Measurements from ENCODE around the gene FSD2. TPM values are rescaled to one million over a fixed set of nuclear protein-coding genes. Genes with fewer than 3 reads are reported as not detected.

The FSD2 gene
- total RNA-seq, 1 experiment from 2014 or later = not detected

DNA sequence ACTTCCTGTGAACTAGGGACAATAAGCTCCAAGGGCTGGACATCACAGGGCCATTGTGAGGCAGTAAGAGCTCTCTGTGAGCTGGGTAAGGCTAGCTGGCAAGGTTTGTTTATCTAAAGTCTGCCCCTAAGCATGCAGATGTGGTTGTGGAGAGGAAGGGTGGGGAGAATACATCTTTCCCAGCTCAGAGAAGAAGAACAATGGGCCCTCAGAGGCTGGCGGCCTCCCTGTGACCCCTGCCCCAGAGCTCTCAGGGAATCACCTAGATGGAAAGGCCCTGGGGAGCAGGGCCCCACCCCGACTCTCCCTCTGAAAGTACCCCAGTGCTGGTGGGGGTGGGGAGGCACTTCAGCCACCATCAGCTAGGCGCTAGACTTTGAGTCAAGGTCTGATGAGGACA, 91.9 kb downstream of the FSD2 start:
- Histone ChIP-seq H2AFZ (ENCODE audit: low read length) (no peak overlapping the region), H3K4me2 (ENCODE audit: low read length) (no peak overlapping the region), H3K4me3 (ENCODE audit: low read length) (no peak overlapping the region), H3F3A (ENCODE audit: low read length, unreplicated experiment) (no peaks in the 10 kb centered on the region), H3K79me2 (ENCODE audit: low read length) (no peaks in the 10 kb centered on the region), H3K27ac (ENCODE audit: low read length) (no peak overlapping the region), H3K9me3 (ENCODE audit: low read length) (no peaks in the 10 kb centered on the region), H3K4me1 (ENCODE audit: insufficient read depth, low read length) (no peaks in the 10 kb centered on the region), H3K9me2 (replicated peaks; ENCODE audit: low read length) (no peaks in the 10 kb centered on the region), H3K9ac (ENCODE audit: low read length) (no peak overlapping the region), H3K27me3 (ENCODE audit: low read length) (no peaks in the 10 kb centered on the region), H4K20me1 (ENCODE audit: low read length) (no peaks in the 10 kb centered on the region), H3K36me3 (ENCODE audit: low read depth, low read length) (no peaks in the 10 kb centered on the region)
- DNase-seq (no peak), ATAC-seq (no peak)
- ChIA-PET POLR2A (ENCODE audit: unreplicated experiment) (no interaction called here), CTCF (no interaction called here)
- BruUV-seq (replicated peaks) = no TSS peak
- TF ChIP-seq, protein P1, sequence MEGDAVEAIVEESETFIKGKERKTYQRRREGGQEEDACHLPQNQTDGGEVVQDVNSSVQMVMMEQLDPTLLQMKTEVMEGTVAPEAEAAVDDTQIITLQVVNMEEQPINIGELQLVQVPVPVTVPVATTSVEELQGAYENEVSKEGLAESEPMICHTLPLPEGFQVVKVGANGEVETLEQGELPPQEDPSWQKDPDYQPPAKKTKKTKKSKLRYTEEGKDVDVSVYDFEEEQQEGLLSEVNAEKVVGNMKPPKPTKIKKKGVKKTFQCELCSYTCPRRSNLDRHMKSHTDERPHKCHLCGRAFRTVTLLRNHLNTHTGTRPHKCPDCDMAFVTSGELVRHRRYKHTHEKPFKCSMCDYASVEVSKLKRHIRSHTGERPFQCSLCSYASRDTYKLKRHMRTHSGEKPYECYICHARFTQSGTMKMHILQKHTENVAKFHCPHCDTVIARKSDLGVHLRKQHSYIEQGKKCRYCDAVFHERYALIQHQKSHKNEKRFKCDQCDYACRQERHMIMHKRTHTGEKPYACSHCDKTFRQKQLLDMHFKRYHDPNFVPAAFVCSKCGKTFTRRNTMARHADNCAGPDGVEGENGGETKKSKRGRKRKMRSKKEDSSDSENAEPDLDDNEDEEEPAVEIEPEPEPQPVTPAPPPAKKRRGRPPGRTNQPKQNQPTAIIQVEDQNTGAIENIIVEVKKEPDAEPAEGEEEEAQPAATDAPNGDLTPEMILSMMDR (conservative IDR thresholded peaks at IDR 0.05; ENCODE audit: low read depth, low read length) = no peak
- TF ChIP-seq EZH2phosphoT487 (IDR thresholded peaks at IDR 0.05; ENCODE audit: borderline replicate concordance, low read length) (no peak), EZH2 (IDR thresholded peaks at IDR 0.05; ENCODE audit: low read length, unreplicated experiment) (no peak)
- intact Hi-C loops (cut with micrococcal nuclease) = no loop called here

GRCh38 chr15:82712036-82712435, 93.8 kb downstream of the FSD2 start:
- TF ChIP-seq EZH2 (IDR thresholded peaks at IDR 0.05; ENCODE audit: low read length, unreplicated experiment) = no peak
- TF ChIP-seq EZH2phosphoT487 (IDR thresholded peaks at IDR 0.05; ENCODE audit: borderline replicate concordance, low read length) = no peak
- TF ChIP-seq, protein P1 (conservative IDR thresholded peaks at IDR 0.05; ENCODE audit: low read depth, low read length) = no peak
- intact Hi-C loops (cut with micrococcal nuclease) = no loop called here

DNA sequence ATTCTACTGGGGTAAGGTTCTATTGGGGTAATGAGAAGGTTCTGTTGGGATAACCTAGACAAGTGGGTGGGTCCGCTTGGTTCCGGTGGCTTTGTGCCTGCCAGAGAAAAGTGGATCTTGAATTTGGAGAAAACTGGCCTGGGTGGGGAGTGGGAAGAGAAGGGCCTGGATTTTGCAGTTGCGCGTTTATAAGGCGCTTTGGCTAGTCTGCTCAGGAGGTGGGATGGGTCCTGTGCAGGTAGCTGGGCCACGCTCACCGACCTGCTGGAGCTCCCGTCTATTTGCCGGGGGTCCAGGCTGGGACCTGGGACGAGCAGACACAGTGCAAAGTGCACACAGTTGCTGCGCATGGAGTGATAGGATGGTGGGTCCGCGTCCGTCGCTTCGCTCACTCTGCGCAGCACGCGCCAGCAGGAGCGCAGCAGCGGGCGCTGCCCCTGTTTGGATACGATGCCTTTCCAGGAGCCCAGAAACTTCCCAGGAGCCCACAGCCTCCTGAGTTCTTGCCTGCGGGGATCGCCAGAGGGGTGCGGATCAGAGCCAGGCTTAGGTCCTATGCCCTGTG, 94.9 kb downstream of the FSD2 start:
- Histone ChIP-seq H2AFZ (ENCODE audit: low read length) (no peak overlapping the region), H3K27me3 (ENCODE audit: low read length) (no peaks in the 10 kb centered on the region), H4K20me1 (ENCODE audit: low read length) (no peaks in the 10 kb centered on the region), H3K4me3 (ENCODE audit: low read length) (no peak overlapping the region), H3K36me3 (ENCODE audit: low read depth, low read length) (no peaks in the 10 kb centered on the region), H3K27ac (ENCODE audit: low read length) (no peak overlapping the region), H3K9me3 (ENCODE audit: low read length) (no peaks in the 10 kb centered on the region), H3K9me2 (replicated peaks; ENCODE audit: low read length) (no peaks in the 10 kb centered on the region), H3K9ac (ENCODE audit: low read length) (no peak overlapping the region), H3K4me1 (ENCODE audit: insufficient read depth, low read length) (no peaks in the 10 kb centered on the region), H3F3A (ENCODE audit: low read length, unreplicated experiment) (no peaks in the 10 kb centered on the region), H3K4me2 (ENCODE audit: low read length) (no peak overlapping the region), H3K79me2 (ENCODE audit: low read length) (no peaks in the 10 kb centered on the region)
- ATAC-seq = no peak
- no peak for TF ChIP-seq EZH2 (IDR thresholded peaks at IDR 0.05; ENCODE audit: low read length, unreplicated experiment)
- TF ChIP-seq, protein P1 (conservative IDR thresholded peaks at IDR 0.05; ENCODE audit: low read depth, low read length) = no peak
- TF ChIP-seq EZH2phosphoT487 (IDR thresholded peaks at IDR 0.05; ENCODE audit: borderline replicate concordance, low read length) = no peak
- intact Hi-C loops (cut with micrococcal nuclease) = no loop called here
- CTCF ChIA-PET = no interaction called here
- POLR2A ChIA-PET (ENCODE audit: unreplicated experiment) = no interaction called here
- DNase-seq = no peak
- no TSS peak for BruUV-seq (replicated peaks)

More at GRCh38 chr15:82712036-82712435, 93.8 kb downstream of the FSD2 start:
- Histone ChIP-seq H3K36me3 (ENCODE audit: low read depth, low read length) (no peaks in the 10 kb centered on the region), H3K79me2 (ENCODE audit: low read length) (no peaks in the 10 kb centered on the region), H3F3A (ENCODE audit: low read length, unreplicated experiment) (no peaks in the 10 kb centered on the region), H3K4me3 (ENCODE audit: low read length) (no peak overlapping the region), H3K4me1 (ENCODE audit: insufficient read depth, low read length) (no peaks in the 10 kb centered on the region), H2AFZ (ENCODE audit: low read length) (no peak overlapping the region), H3K9me2 (replicated peaks; ENCODE audit: low read length) (no peaks in the 10 kb centered on the region), H3K4me2 (ENCODE audit: low read length) (no peak overlapping the region), H4K20me1 (ENCODE audit: low read length) (no peaks in the 10 kb centered on the region), H3K27ac (ENCODE audit: low read length) (no peak overlapping the region), H3K9ac (ENCODE audit: low read length) (no peak overlapping the region), H3K27me3 (ENCODE audit: low read length) (no peaks in the 10 kb centered on the region), H3K9me3 (ENCODE audit: low read length) (no peaks in the 10 kb centered on the region)
- DNase-seq (no peak), ATAC-seq (no peak)
- ChIA-PET POLR2A (ENCODE audit: unreplicated experiment) (no interaction called here), CTCF (no interaction called here)
- BruUV-seq (replicated peaks) = no TSS peak

Measured in PC-3 (cell line).